Activated naive CD4-positive, alpha-beta T cell treated with anti-CD3 and anti-CD28 coated beads, Interleukin-2, amount 50 U/mL, for 24 hours (primary cell): ENCODE measurements around the gene CTH.
A peak's percentile ranks its signal among the peaks of the same experiment; 100 is the strongest.
"Not testable (repeated sequence)": the region's sequence is repeated elsewhere in the genome, so short reads cannot be mapped to it uniquely, and the experiment has no call there.

ENCODE experiments used
- H3K27ac Mint-ChIP-seq: one replicate; pipeline ENCODE4 v1.8.0; 2021; ENCODE audit warnings: mild to moderate bottlenecking, mixed read lengths
- H3K27me3 Mint-ChIP-seq: one replicate; pipeline ENCODE4 v1.8.0; 2021; ENCODE audit warnings: mixed read lengths
- H3K36me3 Mint-ChIP-seq: one replicate; pipeline ENCODE4 v1.8.0; 2021; ENCODE audit warnings: mixed read lengths
- H3K4me1 Mint-ChIP-seq: one replicate; pipeline ENCODE4 v1.8.0; 2021; ENCODE audit warnings: mixed read lengths
- H3K4me3 Mint-ChIP-seq: one replicate; pipeline ENCODE4 v1.8.0; 2021; ENCODE audit warnings: mild to moderate bottlenecking, mixed read lengths
- H3K9me3 Mint-ChIP-seq: one replicate; pipeline ENCODE4 v1.8.0; 2021; ENCODE audit warnings: mixed read lengths

The CTH gene

GRCh38 chr1:70410604-70411359, at the start of gene CTH:
Gene CTH, plus strand, starts transcription at chr1:70411268. Its CDS starts 148 bp downstream, at chr1:70411416.
- H3K27me3 Mint-ChIP-seq: no peaks in the 10 kb centered on the region
- H3K36me3 Mint-ChIP-seq: no peaks in the 10 kb centered on the region
- H3K9me3 Mint-ChIP-seq: no peaks in the 10 kb centered on the region
- H3K4me1 Mint-ChIP-seq: peaks cover 22% of the 10 kb centered on the region
- H3K4me3 Mint-ChIP-seq: peak within 1 kb of the TSS; percentile 97
- H3K27ac Mint-ChIP-seq: peak within 1 kb of the TSS; percentile 94

- H3K36me3 Mint-ChIP-seq: peaks cover 1% of the 10 kb centered on the region
- no peak overlapping the region for H3K27ac Mint-ChIP-seq
Measured at GRCh38 chr1:70361727-70362398, 49.2 kb upstream of the CTH start.

GRCh38 chr1:70364439-70364838, 46.6 kb upstream of the CTH start:
- Mint-ChIP-seq H3K36me3 (peaks cover 4% of the 10 kb centered on the region), H3K4me3 (no peak overlapping the region), H3K27ac (no peak overlapping the region), H3K9me3 (no peaks in the 10 kb centered on the region), H3K4me1 (no peaks in the 10 kb centered on the region), H3K27me3 (no peaks in the 10 kb centered on the region)

More at GRCh38 chr1:70361727-70362398, 49.2 kb upstream of the CTH start:
- no peaks in the 10 kb centered on the region for H3K4me1 Mint-ChIP-seq
- H3K4me3 Mint-ChIP-seq: no peak overlapping the region
- no peaks in the 10 kb centered on the region for H3K27me3 Mint-ChIP-seq
- H3K9me3 Mint-ChIP-seq: no peaks in the 10 kb centered on the region

GRCh38 chr1:70366425-70366952, 44.6 kb upstream of the CTH start:
- H3K4me1 Mint-ChIP-seq, H3K36me3 Mint-ChIP-seq, H3K27me3 Mint-ChIP-seq, H3K9me3 Mint-ChIP-seq, H3K27ac Mint-ChIP-seq, H3K4me3 Mint-ChIP-seq: not testable (repeated sequence)

- H3K27ac Mint-ChIP-seq, H3K27me3 Mint-ChIP-seq: not testable (repeated sequence)
Measured at GRCh38 chr1:70366997-70367396, 44.1 kb upstream of the CTH start.

GRCh38 chr1:70367397-70367796, 43.7 kb upstream of the CTH start:
- H3K27me3 Mint-ChIP-seq, H3K9me3 Mint-ChIP-seq, H3K27ac Mint-ChIP-seq, H3K4me3 Mint-ChIP-seq, H3K36me3 Mint-ChIP-seq, H3K4me1 Mint-ChIP-seq: not testable (repeated sequence)

More at GRCh38 chr1:70366997-70367396, 44.1 kb upstream of the CTH start:
- not testable (repeated sequence) for H3K4me3 Mint-ChIP-seq, H3K9me3 Mint-ChIP-seq, H3K36me3 Mint-ChIP-seq, H3K4me1 Mint-ChIP-seq

- H3K27me3 Mint-ChIP-seq, H3K27ac Mint-ChIP-seq, H3K36me3 Mint-ChIP-seq, H3K9me3 Mint-ChIP-seq, H3K4me3 Mint-ChIP-seq, H3K4me1 Mint-ChIP-seq: not testable (repeated sequence)
Measured at GRCh38 chr1:70371586-70371985, 39.5 kb upstream of the CTH start.

- Mint-ChIP-seq H3K4me3 (no peak overlapping the region), H3K27me3 (no peaks in the 10 kb centered on the region), H3K4me1 (no peaks in the 10 kb centered on the region), H3K27ac (no peak overlapping the region), H3K36me3 (peaks cover 2% of the 10 kb centered on the region), H3K9me3 (no peaks in the 10 kb centered on the region)
Measured at GRCh38 chr1:70372426-70372825, 38.6 kb upstream of the CTH start.

GRCh38 chr1:70373580-70373979, 37.5 kb upstream of the CTH start:
- not testable (repeated sequence) for H3K4me1 Mint-ChIP-seq, H3K27me3 Mint-ChIP-seq, H3K27ac Mint-ChIP-seq, H3K36me3 Mint-ChIP-seq, H3K4me3 Mint-ChIP-seq, H3K9me3 Mint-ChIP-seq

- no peaks in the 10 kb centered on the region for H3K9me3 Mint-ChIP-seq
- no peak overlapping the region for H3K4me3 Mint-ChIP-seq
- no peaks in the 10 kb centered on the region for H3K27me3 Mint-ChIP-seq
- no peaks in the 10 kb centered on the region for H3K36me3 Mint-ChIP-seq
- H3K4me1 Mint-ChIP-seq: no peaks in the 10 kb centered on the region
- H3K27ac Mint-ChIP-seq: no peak overlapping the region
Measured at GRCh38 chr1:70376196-70376595, 34.9 kb upstream of the CTH start.

GRCh38 chr1:70382682-70383081, 28.4 kb upstream of the CTH start:
- no peak overlapping the region for H3K4me3 Mint-ChIP-seq
- no peak overlapping the region for H3K27ac Mint-ChIP-seq
- H3K36me3 Mint-ChIP-seq: no peaks in the 10 kb centered on the region
- no peaks in the 10 kb centered on the region for H3K9me3 Mint-ChIP-seq
- H3K27me3 Mint-ChIP-seq: peaks cover 2% of the 10 kb centered on the region
- no peaks in the 10 kb centered on the region for H3K4me1 Mint-ChIP-seq

GRCh38 chr1:70383483-70383882, 27.6 kb upstream of the CTH start:
- Mint-ChIP-seq H3K36me3 (no peaks in the 10 kb centered on the region), H3K9me3 (no peaks in the 10 kb centered on the region), H3K4me3 (no peak overlapping the region), H3K27me3 (peaks cover 2% of the 10 kb centered on the region), H3K27ac (no peak overlapping the region), H3K4me1 (no peaks in the 10 kb centered on the region)

GRCh38 chr1:70384542-70384941, 26.5 kb upstream of the CTH start:
- H3K4me3 Mint-ChIP-seq: no peak overlapping the region
- no peaks in the 10 kb centered on the region for H3K9me3 Mint-ChIP-seq
- no peaks in the 10 kb centered on the region for H3K36me3 Mint-ChIP-seq
- H3K4me1 Mint-ChIP-seq: no peaks in the 10 kb centered on the region
- H3K27ac Mint-ChIP-seq: no peak overlapping the region
- peaks cover 8% of the 10 kb centered on the region for H3K27me3 Mint-ChIP-seq

- Mint-ChIP-seq H3K4me3 (no peak overlapping the region), H3K9me3 (no peaks in the 10 kb centered on the region), H3K27me3 (peaks cover 9% of the 10 kb centered on the region), H3K27ac (no peak overlapping the region), H3K36me3 (no peaks in the 10 kb centered on the region), H3K4me1 (no peaks in the 10 kb centered on the region)
Measured at GRCh38 chr1:70385477-70385876, 25.6 kb upstream of the CTH start.

- no peaks in the 10 kb centered on the region for H3K9me3 Mint-ChIP-seq
- no peak overlapping the region for H3K4me3 Mint-ChIP-seq
- peaks cover 9% of the 10 kb centered on the region for H3K27me3 Mint-ChIP-seq
- H3K27ac Mint-ChIP-seq: no peak overlapping the region
- H3K4me1 Mint-ChIP-seq: no peaks in the 10 kb centered on the region
- H3K36me3 Mint-ChIP-seq: no peaks in the 10 kb centered on the region
Measured at GRCh38 chr1:70386121-70386520, 24.9 kb upstream of the CTH start.

GRCh38 chr1:70387507-70387906, 23.6 kb upstream of the CTH start:
- no peak overlapping the region for H3K27ac Mint-ChIP-seq
- H3K4me1 Mint-ChIP-seq: no peaks in the 10 kb centered on the region
- H3K27me3 Mint-ChIP-seq: peaks cover 7% of the 10 kb centered on the region
- H3K4me3 Mint-ChIP-seq: no peak overlapping the region
- no peaks in the 10 kb centered on the region for H3K36me3 Mint-ChIP-seq
- no peaks in the 10 kb centered on the region for H3K9me3 Mint-ChIP-seq
